GM10266 (cell line): ENCODE measurements around the gene HTT.

Experiments
- DNase-seq: peaks from one replicate; pipeline ENCODE4 v3.0.0; 2012; ENCODE audit errors: extremely low spot score
- CTCF ChIP-seq: IDR thresholded peaks from 2 replicates; pipeline ENCODE4 v1.5.1; 2012; ENCODE audit warnings: mild to moderate bottlenecking, low read depth; ENCODE audit not compliant: control insufficient read depth, insufficient read depth; ENCODE audit errors: missing control alignments

Gene HTT

GRCh38 chr4:3115637-3116270, 41.3 kb downstream of the HTT start:
- TF ChIP-seq CTCF: no peak
- no peak for DNase-seq

- DNase-seq: no peak
Observed at GRCh38 chr4:3116955-3117354, 42.5 kb downstream of the HTT start.

GRCh38 chr4:3118312-3118711, 43.8 kb downstream of the HTT start:
- no peak for DNase-seq
- no peak for TF ChIP-seq CTCF

More at GRCh38 chr4:3116955-3117354, 42.5 kb downstream of the HTT start:
- TF ChIP-seq CTCF: no peak

GRCh38 chr4:3119464-3119863, 45.0 kb downstream of the HTT start:
- DNase-seq: no peak
- TF ChIP-seq CTCF: no peak

GRCh38 chr4:3121110-3121509, 46.6 kb downstream of the HTT start:
- no peak for DNase-seq
- TF ChIP-seq CTCF: no peak

GRCh38 chr4:3121596-3121995, 47.1 kb downstream of the HTT start:
- no peak for TF ChIP-seq CTCF
- no peak for DNase-seq

- DNase-seq: no peak
- TF ChIP-seq CTCF: no peak
Observed at GRCh38 chr4:3122081-3122563, 47.6 kb downstream of the HTT start.
